ENCODE measurements around the gene LLGL1. TPM values are rescaled to one million over a fixed set of nuclear protein-coding genes. Genes with fewer than 3 reads are reported as not detected.

The LLGL1 gene
- total RNA-seq, 1 donor from 2014 or later, result 45.0 TPM

- no peaks in the 10 kb centered on the region for H3K9me3 Mint-ChIP-seq (ENCODE audit: unreplicated experiment)
- peak overlapping the region; percentile 94 for H3K4me3 Mint-ChIP-seq (ENCODE audit: unreplicated experiment)
- DNase-seq (ENCODE audit: extremely low spot score, unreplicated experiment), result no peak
- H3K36me3 Mint-ChIP-seq (ENCODE audit: unreplicated experiment), result peaks cover 6% of the 10 kb centered on the region
- peaks cover 28% of the 10 kb centered on the region for H3K4me1 Mint-ChIP-seq (ENCODE audit: unreplicated experiment)
- TF ChIP-seq CTCF (IDR thresholded peaks at IDR 0.05), result no peak
- no peaks in the 10 kb centered on the region for H3K27me3 Mint-ChIP-seq (ENCODE audit: unreplicated experiment)
- H3K27ac Mint-ChIP-seq (ENCODE audit: unreplicated experiment), result peak overlapping the region; percentile 89
Measured at GRCh38 chr17:18256776-18257175, 31.3 kb downstream of the LLGL1 start.

- no peak for DNase-seq (ENCODE audit: extremely low spot score, unreplicated experiment)
- TF ChIP-seq CTCF (IDR thresholded peaks at IDR 0.05), result no peak
Measured at GRCh38 chr17:18257268-18257981, 32.0 kb downstream of the LLGL1 start.

GRCh38 chr17:18257982-18258355 is 32.5 kb downstream of the LLGL1 start:
- Mint-ChIP-seq H3K36me3 (ENCODE audit: unreplicated experiment) (peaks cover 5% of the 10 kb centered on the region), H3K4me1 (ENCODE audit: unreplicated experiment) (peaks cover 33% of the 10 kb centered on the region), H3K27me3 (ENCODE audit: unreplicated experiment) (no peaks in the 10 kb centered on the region), H3K9me3 (ENCODE audit: unreplicated experiment) (no peaks in the 10 kb centered on the region), H3K27ac (ENCODE audit: unreplicated experiment) (peak overlapping the region; percentile 89), H3K4me3 (ENCODE audit: unreplicated experiment) (peak overlapping the region; percentile 94)
- no peak for DNase-seq (ENCODE audit: extremely low spot score, unreplicated experiment)
- no peak for TF ChIP-seq CTCF (IDR thresholded peaks at IDR 0.05)

More at GRCh38 chr17:18257268-18257981, 32.0 kb downstream of the LLGL1 start:
- no peaks in the 10 kb centered on the region for H3K9me3 Mint-ChIP-seq (ENCODE audit: unreplicated experiment)
- peaks cover 32% of the 10 kb centered on the region for H3K4me1 Mint-ChIP-seq (ENCODE audit: unreplicated experiment)
- peak overlapping the region; percentile 94 for H3K4me3 Mint-ChIP-seq (ENCODE audit: unreplicated experiment)
- peaks cover 5% of the 10 kb centered on the region for H3K36me3 Mint-ChIP-seq (ENCODE audit: unreplicated experiment)
- H3K27me3 Mint-ChIP-seq (ENCODE audit: unreplicated experiment), result no peaks in the 10 kb centered on the region
- peak overlapping the region; percentile 89 for H3K27ac Mint-ChIP-seq (ENCODE audit: unreplicated experiment)

GRCh38 chr17:18258356-18259038 is 33.1 kb downstream of the LLGL1 start, which contains the start of gene FLII:
Gene FLII (minus strand): TSS chr17:18258738. CDS start chr17:18258690, 48 bp downstream.
- peaks cover 9% of the 10 kb centered on the region for H3K36me3 Mint-ChIP-seq (ENCODE audit: unreplicated experiment)

More at GRCh38 chr17:18258356-18259038, 33.1 kb downstream of the LLGL1 start, which contains the start of gene FLII:
- TF ChIP-seq CTCF (IDR thresholded peaks at IDR 0.05), result no peak
- Mint-ChIP-seq H3K4me3 (ENCODE audit: unreplicated experiment) (peak within 1 kb of the TSS; percentile 94), H3K27ac (ENCODE audit: unreplicated experiment) (peak within 1 kb of the TSS; percentile 89), H3K9me3 (ENCODE audit: unreplicated experiment) (no peaks in the 10 kb centered on the region), H3K27me3 (ENCODE audit: unreplicated experiment) (no peaks in the 10 kb centered on the region), H3K4me1 (ENCODE audit: unreplicated experiment) (peaks cover 35% of the 10 kb centered on the region)
- no peak for DNase-seq (ENCODE audit: extremely low spot score, unreplicated experiment)
